Hematopoietic multipotent progenitor cell treated with erythropoietin and hydrocortisone succinate and interleukin-3 and kit ligand, for 8 days (in vitro differentiated cells): ENCODE results near the gene RFLNA.

ENCODE experiments used
- DNase-seq: peaks from one replicate; pipeline ENCODE4 v3.0.0-alpha.2; 2015

RFLNA gene

GRCh38 chr12:124304314-124304790, 9.5 kb downstream of the RFLNA start:
- no peak for DNase-seq

GRCh38 chr12:124305136-124305535, 10.2 kb downstream of the RFLNA start:
- DNase-seq, result no peak

- no peak for DNase-seq
Observed at GRCh38 chr12:124305776-124306685, 11.1 kb downstream of the RFLNA start.

- DNase-seq, result no peak
Observed at GRCh38 chr12:124306686-124307555, 12.0 kb downstream of the RFLNA start.

GRCh38 chr12:124307556-124307825, 12.6 kb downstream of the RFLNA start:
- no peak for DNase-seq

GRCh38 chr12:124308741-124309140, 13.8 kb downstream of the RFLNA start:
- DNase-seq, result no peak

- no peak for DNase-seq
Observed at GRCh38 chr12:124309231-124309630, 14.3 kb downstream of the RFLNA start.

GRCh38 chr12:124309744-124310143, 14.9 kb downstream of the RFLNA start:
- no peak for DNase-seq

GRCh38 chr12:124310178-124310577, 15.3 kb downstream of the RFLNA start:
- DNase-seq, result no peak

GRCh38 chr12:124310785-124311184, 15.9 kb downstream of the RFLNA start:
- DNase-seq, result no peak

- DNase-seq, result no peak
Observed at GRCh38 chr12:124311292-124312109, 16.6 kb downstream of the RFLNA start.

GRCh38 chr12:124312601-124313000, 17.7 kb downstream of the RFLNA start:
- no peak for DNase-seq

- DNase-seq, result no peak
Observed at GRCh38 chr12:124314207-124314606, 19.3 kb downstream of the RFLNA start.

GRCh38 chr12:124314766-124315165, 19.9 kb downstream of the RFLNA start:
- DNase-seq, result no peak

GRCh38 chr12:124315372-124316044, 20.6 kb downstream of the RFLNA start:
- no peak for DNase-seq

GRCh38 chr12:124316257-124316900, 21.5 kb downstream of the RFLNA start:
- no peak for DNase-seq

GRCh38 chr12:124317400-124317799, 22.5 kb downstream of the RFLNA start:
- DNase-seq, result no peak

GRCh38 chr12:124318278-124319020, 23.6 kb downstream of the RFLNA start:
- no peak for DNase-seq

- DNase-seq, result no peak
Observed at GRCh38 chr12:124319368-124320050, 24.6 kb downstream of the RFLNA start.

- peak; percentile 44 for DNase-seq
Observed at GRCh38 chr12:124321040-124321481, 26.2 kb downstream of the RFLNA start.
